PC-9 (cell line): ENCODE measurements around the gene MRPS27. TPM values are rescaled to one million over a fixed set of nuclear protein-coding genes. Genes with fewer than 3 reads are reported as not detected.

Experiments
- Bru-seq: library from RNA; stranded (reverse); fragments of 400-500 nt; gene quantifications from one replicate; lab custom pipeline; 2021; lab: Mats Ljungman, UMichigan
- BruChase-seq, 2 experiments: library from RNA; stranded (reverse); fragments of 400-500 nt; gene quantifications; one replicate each; lab custom pipeline; 2021; lab: Mats Ljungman, UMichigan
- BruUV-seq: library from RNA; stranded (reverse); fragments of 400-500 nt; replicated peaks from 2 replicates; lab custom pipeline; 2021; lab: Mats Ljungman, UMichigan
- CTCF ChIA-PET: fragments of 300-600 bp; sonication (Branson Sonifier 250); formaldehyde crosslinking; loops from one replicate; lab custom pipeline; 2022; ENCODE audit warnings: antibody characterized with exemption; lab: Charles Lee
- POLR2A ChIA-PET: fragments of 300-600 bp; sonication (Branson Sonifier 250); formaldehyde crosslinking; loops from one replicate; lab custom pipeline; 2022; ENCODE audit warnings: antibody characterized with exemption; ENCODE audit not compliant: unreplicated experiment; lab: Charles Lee
- DNase-seq, 2 experiments: peaks; one replicate each; pipeline versions ENCODE4 v3.0.0 to v3.0.0-alpha.2; 2015 to 2022; ENCODE audit warnings: mixed read lengths in 1 of 2
- H2AFZ ChIP-seq: fragments of 200-600 bp; sonication (generic); 2 replicates; pipeline ENCODE4 v1.8.1; 2017; ENCODE audit warnings: antibody characterized with exemption
- H3F3A ChIP-seq: fragments of 200-600 bp; sonication (generic); 2 replicates; pipeline ENCODE4 v1.8.1; 2017; ENCODE audit warnings: antibody characterized with exemption, mild to moderate bottlenecking, low read depth; ENCODE audit not compliant: insufficient read depth
- H3K27ac ChIP-seq: fragments of 200-600 bp; sonication (generic); 2 replicates; pipeline ENCODE4 v1.6.1; 2016; ENCODE audit warnings: mixed run types
- H3K27me3 ChIP-seq: fragments of 200-600 bp; sonication (generic); 2 replicates; pipeline ENCODE4 v1.6.1; 2016; ENCODE audit warnings: low read depth, mixed run types; ENCODE audit not compliant: insufficient read depth
- H3K36me3 ChIP-seq: fragments of 200-600 bp; sonication (generic); 2 replicates; pipeline ENCODE4 v1.6.1; 2016; ENCODE audit warnings: low read depth, mixed run types
- H3K4me1 ChIP-seq: fragments of 200-600 bp; sonication (generic); replicated peaks from 2 replicates; pipeline ENCODE4 v1.6.1; 2016; ENCODE audit warnings: mixed run types; ENCODE audit not compliant: insufficient read depth
- H3K4me2 ChIP-seq: fragments of 200-600 bp; sonication (generic); 2 replicates; pipeline ENCODE4 v1.6.1; 2017; ENCODE audit warnings: mixed run types
- H3K4me3 ChIP-seq: fragments of 200-600 bp; sonication (generic); 2 replicates; pipeline ENCODE4 v1.6.1; 2016; ENCODE audit warnings: mixed run types
- H3K79me2 ChIP-seq: fragments of 200-600 bp; sonication (generic); 2 replicates; pipeline ENCODE4 v1.6.1; 2017; ENCODE audit warnings: low read depth, mixed run types
- H3K9me2 ChIP-seq: fragments of 200-600 bp; sonication (generic); 2 replicates; pipeline ENCODE4 v1.8.1; 2017; ENCODE audit warnings: mild to moderate bottlenecking; ENCODE audit not compliant: insufficient read depth
- H3K9me3 ChIP-seq: fragments of 200-600 bp; sonication (generic); 2 replicates; pipeline ENCODE4 v1.8.1; 2016; ENCODE audit warnings: low read depth; ENCODE audit not compliant: insufficient read depth
- H4K20me1 ChIP-seq: fragments of 200-600 bp; sonication (generic); 2 replicates; pipeline ENCODE4 v1.8.1; 2017; ENCODE audit not compliant: insufficient read depth
- EZH2 ChIP-seq: fragments of 200-600 bp; sonication (generic); IDR thresholded peaks from 2 replicates; pipeline ENCODE4 v1.8.0; 2017; ENCODE audit warnings: antibody characterized with exemption, low read depth
- intact Hi-C: fragments of 100-400 bp; cut with micrococcal nuclease; formaldehyde crosslinking; loops from one replicate; pipeline ENCODE4 v1.10.0; 2022; ENCODE audit not compliant: unreplicated experiment
- long read RNA-seq: library from polyadenylated mRNA; stranded (forward); transcript quantifications from one replicate; pipeline ENCODE4 v2.0.0, GENCODE V29; 2022
- total RNA-seq: library from RNA; stranded (reverse); gene quantifications from 2 replicates; pipeline ENCODE4 v1.2.3, GENCODE V29; 2021
- TF ChIP-seq, protein P1 (sequence below): fragments of 200-600 bp; sonication (generic); conservative IDR thresholded peaks from 2 replicates; pipeline ENCODE4 v1.6.1; 2017; ENCODE audit warnings: mixed run types, antibody characterized with exemption, mild to moderate bottlenecking, moderate library complexity

Gene MRPS27
- total RNA-seq: 71.0 and 73.1 TPM in 2 replicates
- percentile 88 among the genes with signal in this experiment for Bru-seq, nascent RNA
- percentile 72 among the genes with signal in this experiment for BruChase-seq, experiment 1, labeled RNA remaining after a 2-hour chase
- percentile 75 among the genes with signal in this experiment for BruChase-seq, experiment 2, labeled RNA remaining after a 6-hour chase
- long read RNA-seq, transcript MRPS27-202 (11 exons, 2,628 nt): minor isoform, 15 of 162 reads
- long read RNA-seq, transcript MRPS27-201 (11 exons, 2,785 nt): major isoform, 106 of 162 reads
- long read RNA-seq, partial matches to known transcripts: 5 of 162 reads
- long read RNA-seq, other reads (novel, unspliced or antisense): 33 of 162 reads

DNA sequence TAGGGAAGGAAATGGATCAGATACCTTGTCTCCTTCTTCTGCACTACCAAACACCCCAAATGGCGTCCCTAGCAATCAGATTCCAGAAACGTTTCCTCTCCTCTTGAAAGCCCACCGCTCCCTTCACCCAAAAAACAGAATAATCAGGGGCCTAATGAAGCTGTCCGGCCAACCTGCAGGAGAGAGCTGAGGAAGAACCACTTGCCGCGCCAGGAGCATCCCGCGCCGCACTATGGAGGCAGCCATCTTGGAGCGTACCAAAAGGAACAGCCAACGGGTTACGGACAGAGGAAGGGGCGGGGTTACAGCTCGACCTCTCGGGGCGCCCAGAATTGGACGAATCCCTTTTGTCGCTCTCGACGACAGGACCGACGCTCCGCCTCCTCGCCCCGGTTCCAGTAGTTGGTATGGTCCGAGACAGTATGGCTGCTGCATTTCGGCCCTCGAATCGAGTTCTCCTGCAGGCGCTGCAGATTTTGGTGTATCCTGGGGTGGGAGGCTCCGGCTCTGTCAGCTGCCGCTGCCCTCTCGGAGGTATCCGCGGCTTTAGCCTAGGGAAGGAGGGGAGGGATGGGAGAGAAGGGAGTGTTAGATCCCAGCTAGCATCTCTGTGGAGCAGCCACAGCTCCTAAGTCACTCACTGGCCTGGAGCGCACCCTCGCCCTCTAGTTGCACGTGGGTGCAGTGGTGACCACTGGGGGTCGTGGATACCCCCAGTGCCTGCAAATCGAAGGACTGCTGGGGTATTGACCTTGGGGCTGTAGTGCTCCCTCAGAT lies at the start of gene MRPS27, which contains the start of gene PTCD2:
TSS of gene MRPS27 (minus strand) at position 265 of the 777 bp plus-strand sequence. CDS start at position 246, 19 bp downstream.
TSS of gene PTCD2 (plus strand) at position 398 of the 777 bp plus-strand sequence. CDS start at position 408, 10 bp downstream.
- Histone ChIP-seq H3K36me3 (peaks cover 13% of the 10 kb centered on the region), H3K9me3 (no peaks in the 10 kb centered on the region), H3F3A (peaks cover 17% of the 10 kb centered on the region), H3K9me2 (no peaks in the 10 kb centered on the region), H3K4me1 (peaks cover 35% of the 10 kb centered on the region), H3K4me3 (peak within 1 kb of the TSS; percentile 57), H3K4me2 (peak within 1 kb of the TSS; percentile 79), H3K79me2 (peaks cover 62% of the 10 kb centered on the region), H2AFZ (peak within 1 kb of the TSS; percentile 93), H4K20me1 (no peaks in the 10 kb centered on the region), H3K27me3 (no peaks in the 10 kb centered on the region), H3K27ac (peak within 1 kb of the TSS; percentile 57)
- no TSS peak for BruUV-seq
- TF ChIP-seq EZH2: no peak
- TF ChIP-seq, protein P1, sequence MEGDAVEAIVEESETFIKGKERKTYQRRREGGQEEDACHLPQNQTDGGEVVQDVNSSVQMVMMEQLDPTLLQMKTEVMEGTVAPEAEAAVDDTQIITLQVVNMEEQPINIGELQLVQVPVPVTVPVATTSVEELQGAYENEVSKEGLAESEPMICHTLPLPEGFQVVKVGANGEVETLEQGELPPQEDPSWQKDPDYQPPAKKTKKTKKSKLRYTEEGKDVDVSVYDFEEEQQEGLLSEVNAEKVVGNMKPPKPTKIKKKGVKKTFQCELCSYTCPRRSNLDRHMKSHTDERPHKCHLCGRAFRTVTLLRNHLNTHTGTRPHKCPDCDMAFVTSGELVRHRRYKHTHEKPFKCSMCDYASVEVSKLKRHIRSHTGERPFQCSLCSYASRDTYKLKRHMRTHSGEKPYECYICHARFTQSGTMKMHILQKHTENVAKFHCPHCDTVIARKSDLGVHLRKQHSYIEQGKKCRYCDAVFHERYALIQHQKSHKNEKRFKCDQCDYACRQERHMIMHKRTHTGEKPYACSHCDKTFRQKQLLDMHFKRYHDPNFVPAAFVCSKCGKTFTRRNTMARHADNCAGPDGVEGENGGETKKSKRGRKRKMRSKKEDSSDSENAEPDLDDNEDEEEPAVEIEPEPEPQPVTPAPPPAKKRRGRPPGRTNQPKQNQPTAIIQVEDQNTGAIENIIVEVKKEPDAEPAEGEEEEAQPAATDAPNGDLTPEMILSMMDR: no peak; the same call in 1 of the 2 replicates
- ChIA-PET CTCF (interaction anchor here (0.6 kb wide), 1 partner anchor 499 kb away, joined by 4 read pairs; no protein-coding TSS in a partner anchor), POLR2A (interaction anchor here (0.5 to 0.6 kb wide), 7 partner anchors 36 to 1034 kb away, joined by 3 to 7 read pairs (median 5); no protein-coding TSS in a partner anchor)
- DNase-seq: peak; percentile 92 to 93
- intact Hi-C loops: loop anchor here (10.0 kb wide), 1 partner anchor 525 kb away; no protein-coding TSS in a partner anchor

DNA sequence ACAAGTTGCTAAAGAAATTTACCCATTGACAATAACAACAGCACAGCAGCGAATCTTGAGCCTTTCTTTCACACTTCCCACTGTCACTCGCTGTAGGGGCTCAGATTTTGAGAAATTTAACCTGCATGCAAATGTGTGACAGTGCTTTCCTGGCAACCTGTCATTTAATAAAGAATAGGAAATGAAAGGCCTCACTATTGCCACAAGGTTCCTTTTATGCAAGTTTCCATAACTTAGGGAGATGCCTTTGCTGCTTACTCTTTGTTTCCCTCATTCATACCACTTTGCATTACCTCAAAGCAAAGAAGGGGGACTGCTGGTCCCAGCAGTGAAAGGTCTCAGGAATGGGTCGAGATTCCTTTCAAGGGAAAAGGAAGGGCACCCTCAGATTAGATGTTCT lies 49.7 kb upstream of the MRPS27 start:
- H3K4me3 ChIP-seq: no peak overlapping the region
- DNase-seq: no peak
- no peaks in the 10 kb centered on the region for H3K36me3 ChIP-seq
- no peaks in the 10 kb centered on the region for H3K79me2 ChIP-seq
- no peak overlapping the region for H2AFZ ChIP-seq
- intact Hi-C loops: loop anchor here (10.0 kb wide), 1 partner anchor 475 kb away; no protein-coding TSS in a partner anchor
- H3K27me3 ChIP-seq: no peaks in the 10 kb centered on the region
- no peak overlapping the region for H3K27ac ChIP-seq
- no TSS peak for BruUV-seq
- ChIA-PET POLR2A (interaction anchor here (0.7 kb wide), 1 partner anchor 155 kb away, joined by 3 read pairs; no protein-coding TSS in a partner anchor), CTCF (no interaction called here)
- H3K9me2 ChIP-seq: no peaks in the 10 kb centered on the region
- peaks cover 10% of the 10 kb centered on the region for H3K4me1 ChIP-seq
- 0 out of 2 replicates have a peak, but pooled peaks cover 4% of the 10 kb centered on the region for H3F3A ChIP-seq
- 0 out of 2 replicates have a peak, but pooled peaks cover 5% of the 10 kb centered on the region for H3K9me3 ChIP-seq
- TF ChIP-seq, protein P1: no peak
- no peak for TF ChIP-seq EZH2
- no peak overlapping the region for H3K4me2 ChIP-seq
- H4K20me1 ChIP-seq: no peaks in the 10 kb centered on the region

DNA sequence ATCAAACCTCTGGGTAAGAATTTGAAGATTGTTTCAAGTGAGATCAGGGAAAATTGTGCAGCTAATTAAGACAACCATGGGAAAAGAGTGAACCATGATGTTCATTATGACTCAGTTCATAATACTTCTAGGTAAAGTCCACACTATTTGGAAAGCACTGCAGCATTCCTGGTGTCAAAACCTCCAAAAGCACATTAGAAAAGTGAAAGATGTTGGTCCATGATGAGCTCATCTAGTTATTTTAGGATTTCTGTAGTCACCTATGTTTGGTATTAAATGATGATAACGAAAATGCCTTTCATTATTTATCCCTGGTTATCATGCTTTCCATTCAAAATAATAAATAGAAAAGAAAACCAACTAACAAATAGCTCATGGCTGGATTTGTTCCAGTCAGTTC lies 49.3 kb upstream of the MRPS27 start:
- Histone ChIP-seq H3K9me2 (no peaks in the 10 kb centered on the region), H3K27me3 (no peaks in the 10 kb centered on the region), H3K4me1 (peaks cover 10% of the 10 kb centered on the region), H3K36me3 (no peaks in the 10 kb centered on the region), H3K4me3 (no peak overlapping the region), H3K79me2 (no peaks in the 10 kb centered on the region), H4K20me1 (no peaks in the 10 kb centered on the region), H3K9me3 (0 out of 2 replicates have a peak, but pooled peaks cover under 1% of the 10 kb centered on the region), H3K27ac (no peak overlapping the region), H2AFZ (no peak overlapping the region), H3K4me2 (no peak overlapping the region), H3F3A (0 out of 2 replicates have a peak, but pooled peaks cover 4% of the 10 kb centered on the region)
- intact Hi-C loops: loop anchor here (10.0 kb wide), 1 partner anchor 476 kb away; no protein-coding TSS in a partner anchor
- BruUV-seq: no TSS peak
- TF ChIP-seq EZH2: no peak
- TF ChIP-seq, protein P1: no peak
- ChIA-PET POLR2A (interaction anchor here (0.7 kb wide), 1 partner anchor 155 kb away, joined by 3 read pairs; no protein-coding TSS in a partner anchor), CTCF (interaction anchor here (0.6 kb wide), 1 partner anchor 155 kb away, joined by 3 read pairs; no protein-coding TSS in a partner anchor)
- no peak for DNase-seq
